HG03558 (cell line): ENCODE data around the gene STOX2.

Source experiments
- ATAC-seq: cut with Tn5 transposase; IDR thresholded peaks from one replicate; pipeline ENCODE4 v1.9.1; 2021; ENCODE audit warnings: moderate number of reproducible peaks; ENCODE audit not compliant: unreplicated experiment; ENCODE audit errors: extremely low read depth

STOX2 gene

GRCh38 chr4:183905081-183905592 is at the start of gene STOX2:
Gene STOX2, plus strand, starts transcription at chr4:183905307. Its CDS starts 1,484 bp downstream, at chr4:183906791.
- no peak for ATAC-seq

- no peak for ATAC-seq
Observed at GRCh38 chr4:183855323-183856190, 49.5 kb upstream of the STOX2 start.

GRCh38 chr4:183857040-183857439 is 48.1 kb upstream of the STOX2 start:
- ATAC-seq = no peak

- ATAC-seq = no peak
Observed at GRCh38 chr4:183858011-183858615, 47.0 kb upstream of the STOX2 start.

GRCh38 chr4:183860119-183860518 is 45.0 kb upstream of the STOX2 start:
- ATAC-seq = no peak

- ATAC-seq = no peak
Observed at GRCh38 chr4:183860731-183861130, 44.4 kb upstream of the STOX2 start.

DNA sequence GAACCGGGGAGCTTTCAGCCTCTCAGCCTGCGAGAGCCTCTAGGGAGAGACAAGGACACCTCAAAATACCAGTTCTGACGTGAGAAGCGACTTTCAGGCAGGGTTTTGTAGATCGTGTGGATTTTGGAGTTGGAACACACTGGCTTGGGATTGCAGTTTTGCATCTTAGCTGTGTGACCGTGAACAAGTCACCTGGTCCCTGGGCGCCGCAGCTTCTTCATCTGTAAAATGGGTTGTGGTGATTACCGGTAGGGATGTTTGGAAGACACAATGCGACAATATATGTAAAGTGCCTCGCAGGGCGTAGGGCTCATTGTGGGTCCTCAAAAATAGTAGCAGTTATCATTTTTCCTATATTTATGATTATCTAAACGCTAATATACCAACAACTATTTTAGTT is 43.7 kb upstream of the STOX2 start:
- no peak for ATAC-seq

GRCh38 chr4:183863155-183863825 is 41.8 kb upstream of the STOX2 start:
- no peak for ATAC-seq

- ATAC-seq = no peak
Observed at GRCh38 chr4:183867247-183867646, 37.9 kb upstream of the STOX2 start.

- ATAC-seq = no peak
Observed at GRCh38 chr4:183870997-183871396, 34.1 kb upstream of the STOX2 start.

DNA sequence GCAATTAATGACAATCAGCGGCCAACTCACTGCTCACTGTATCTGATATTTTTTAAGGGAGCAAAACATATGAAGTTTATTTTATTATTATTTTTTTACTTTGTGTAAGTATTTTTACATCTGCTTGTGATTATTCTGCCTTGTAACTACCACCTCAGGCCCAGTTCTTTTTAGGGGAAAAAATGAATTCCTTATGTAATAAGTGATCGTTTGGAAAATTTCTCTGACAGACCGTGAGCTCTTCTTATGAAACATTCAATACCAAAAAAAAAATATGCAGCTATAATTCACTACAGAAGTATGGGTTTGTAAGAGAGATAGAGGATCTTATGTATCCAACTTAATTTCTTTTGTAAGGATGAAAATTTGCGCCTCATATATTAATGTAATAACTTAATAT is 33.5 kb upstream of the STOX2 start:
- ATAC-seq = no peak

GRCh38 chr4:183872531-183872930 is 32.6 kb upstream of the STOX2 start:
- no peak for ATAC-seq

- ATAC-seq = no peak
Observed at GRCh38 chr4:183873409-183874185, 31.5 kb upstream of the STOX2 start.

DNA sequence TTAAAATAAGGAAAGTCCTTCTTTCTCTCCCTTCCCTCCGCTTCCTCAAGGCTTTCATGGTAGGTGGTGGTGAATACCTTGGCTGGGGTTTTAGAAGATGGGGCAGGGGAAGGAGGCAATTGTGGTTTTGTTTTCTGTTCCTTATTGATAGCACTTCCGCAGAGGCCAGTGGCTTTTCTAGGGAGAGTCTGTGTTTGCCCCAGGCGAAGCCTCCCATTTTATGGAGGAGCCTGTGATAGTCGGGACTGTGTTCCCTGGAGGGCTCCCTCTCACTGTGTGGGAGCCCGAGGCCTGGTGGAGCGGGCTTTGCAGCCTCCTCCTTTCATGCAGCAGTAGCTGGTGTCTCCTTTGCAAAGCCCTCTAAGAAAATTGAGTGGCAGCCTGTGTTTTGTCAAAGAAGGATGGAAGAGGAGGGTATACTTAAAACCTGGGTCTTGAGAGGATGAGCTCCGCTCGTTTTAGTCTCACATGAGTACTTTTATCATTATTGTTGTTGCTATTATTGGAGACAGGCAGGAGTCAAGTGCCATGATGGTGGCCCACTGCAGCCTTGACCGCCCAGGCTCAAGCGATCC is 29.8 kb upstream of the STOX2 start:
- ATAC-seq = no peak

DNA sequence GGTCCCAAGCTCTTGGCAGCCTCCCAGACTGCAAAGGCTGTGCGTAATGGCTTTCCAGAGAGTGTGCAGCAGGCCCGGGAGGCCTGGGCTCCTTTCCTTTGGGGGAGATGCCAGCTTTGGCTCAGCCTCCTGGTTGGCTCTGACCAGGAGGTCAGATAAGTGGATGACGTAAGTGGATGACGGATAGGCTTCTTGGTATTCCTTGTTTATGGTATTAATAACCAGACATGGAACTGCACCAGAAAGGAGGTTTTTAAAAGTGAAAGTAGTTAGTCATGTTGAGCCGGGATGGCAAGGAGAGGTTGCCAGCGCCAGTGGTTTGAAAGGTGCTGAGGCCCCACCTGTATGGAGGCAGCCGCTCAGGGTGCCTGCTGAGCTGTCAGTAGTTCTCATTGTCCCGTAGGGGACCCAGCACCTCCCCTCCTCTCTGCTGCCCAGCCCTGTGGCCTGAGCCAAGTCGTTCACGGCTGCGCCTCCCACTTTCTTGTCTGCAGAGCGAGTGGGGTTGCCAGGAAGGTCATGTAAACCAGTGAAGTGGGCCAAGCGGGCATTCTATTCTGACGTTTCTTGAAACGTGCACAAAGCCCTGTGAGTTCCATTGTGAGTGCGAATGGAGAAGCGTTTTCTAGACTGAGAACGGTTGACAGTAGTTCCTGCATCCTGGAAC is 28.7 kb upstream of the STOX2 start:
- no peak for ATAC-seq

DNA sequence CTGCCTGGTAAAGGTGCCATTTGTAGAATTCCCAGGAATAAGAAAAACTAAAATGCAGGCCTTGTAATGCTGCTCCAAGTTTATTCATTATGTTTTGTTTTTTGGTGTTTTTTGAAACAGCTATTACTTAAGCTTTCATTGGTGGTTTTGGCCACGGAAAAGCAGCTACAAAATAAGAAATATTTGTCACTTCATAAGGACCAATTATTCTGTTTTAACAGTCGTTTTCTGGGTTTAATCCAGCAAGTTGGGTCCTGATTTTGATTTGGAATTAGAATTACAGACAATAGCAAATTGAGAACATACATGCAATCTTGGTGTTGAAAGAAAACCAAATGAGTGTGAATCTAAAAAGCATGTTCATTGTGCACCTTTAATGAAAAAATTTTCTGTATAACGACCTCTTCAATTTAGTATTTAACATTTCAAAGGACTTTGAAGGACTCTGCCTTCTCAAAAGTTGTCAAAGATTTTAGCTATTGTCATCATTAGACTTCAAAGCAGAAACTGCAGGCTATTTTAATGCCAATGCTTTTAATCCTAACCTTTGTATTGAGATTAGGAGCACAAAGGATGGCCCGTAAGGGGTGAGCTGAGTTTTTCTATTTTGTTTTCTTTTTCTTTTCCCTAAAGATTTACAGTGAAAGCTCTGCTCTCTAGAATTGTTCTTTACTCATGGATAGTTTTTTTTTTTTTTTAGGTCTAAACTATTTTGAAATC is 26.7 kb upstream of the STOX2 start:
- no peak for ATAC-seq

DNA sequence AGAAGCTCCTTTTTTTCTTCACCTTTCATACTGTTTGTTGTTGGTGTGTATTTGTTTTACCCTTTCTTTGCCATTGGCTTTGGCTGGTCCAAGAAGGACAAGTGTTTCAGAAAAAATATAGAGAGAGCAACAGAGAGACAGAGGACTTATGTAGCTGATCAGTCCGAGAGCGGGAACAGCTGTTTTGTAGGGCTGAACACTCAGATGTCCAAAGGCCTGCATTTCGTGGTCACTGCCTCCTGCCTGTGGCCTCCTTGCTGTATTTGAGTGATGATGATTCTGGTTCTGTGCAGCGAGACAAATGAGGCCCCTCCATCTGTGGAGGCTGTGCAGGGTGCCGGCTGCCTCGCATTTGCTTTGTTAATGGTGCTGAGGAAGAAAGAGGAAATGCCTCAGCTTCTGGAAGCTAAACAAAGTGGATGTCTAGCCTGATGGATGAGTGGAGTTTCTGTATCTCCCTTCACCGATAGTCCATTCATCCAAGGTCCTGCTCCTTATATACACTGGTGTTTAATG is 19.8 kb upstream of the STOX2 start:
- no peak for ATAC-seq

- ATAC-seq = no peak
Observed at GRCh38 chr4:183887351-183887750, 17.8 kb upstream of the STOX2 start.

GRCh38 chr4:183888564-183888963 is 16.5 kb upstream of the STOX2 start:
- ATAC-seq = no peak
